ENCODE results near the gene CCDC190.

The CCDC190 gene

DNA sequence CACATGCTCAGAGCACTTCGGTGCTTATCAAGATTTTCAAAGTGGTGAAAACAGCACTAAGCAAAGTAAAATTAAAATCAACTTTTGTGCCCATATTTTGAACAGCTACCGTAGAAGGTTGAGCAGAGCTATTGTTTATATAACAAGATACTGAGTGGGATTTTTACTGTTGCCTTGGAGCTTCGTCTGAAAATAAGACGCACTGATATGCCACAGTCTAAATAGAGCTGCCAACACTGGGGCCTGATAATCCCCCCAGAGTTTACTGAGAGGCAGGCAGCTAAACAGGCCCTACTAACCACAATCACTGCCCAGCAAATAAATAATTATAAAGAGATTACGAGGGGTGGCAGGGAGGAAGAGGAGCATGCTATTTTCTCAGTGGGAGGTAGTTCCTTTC, 650 bp upstream of the CCDC190 start:
- H2AFZ ChIP-seq (ENCODE audit: low read depth, low read length), result no peak overlapping the region
- H3K9me3 ChIP-seq (ENCODE audit: control insufficient read depth, low read length), result no peaks in the 10 kb centered on the region
- H4K8ac ChIP-seq (ENCODE audit: low read length), result no peak overlapping the region
- H3K23ac ChIP-seq (ENCODE audit: low read length in 2 of 2), result no peak overlapping the region
- no peak overlapping the region for H4K91ac ChIP-seq (ENCODE audit: low read length)
- H2BK5ac ChIP-seq (ENCODE audit: low read depth, low read length, poor library complexity, severe bottlenecking), result no peak overlapping the region
- no peak overlapping the region for H2AK5ac ChIP-seq (ENCODE audit: low read length, severe bottlenecking)
- no peak overlapping the region for H3K4me3 ChIP-seq (ENCODE audit: insufficient read depth in 1 of 2, low read depth in 1 of 2, low read length in 2 of 2)
- H3K36me3 ChIP-seq (ENCODE audit: control insufficient read depth in 1 of 2, insufficient read depth in 2 of 2, low read depth in 1 of 2, low read length in 2 of 2), result no peaks in the 10 kb centered on the region
- DNase-seq, result no peak
- H3K4ac ChIP-seq (ENCODE audit: low read depth in 1 of 2, low read length in 2 of 2), result no peak overlapping the region
- no peak overlapping the region for H3K9ac ChIP-seq (ENCODE audit: low read length)
- H3K14ac ChIP-seq (ENCODE audit: low read length in 2 of 2), result no peak overlapping the region
- no peak overlapping the region for H3K27ac ChIP-seq (ENCODE audit: low read length, poor library complexity, severe bottlenecking)
- H3K79me1 ChIP-seq (replicated peaks; ENCODE audit: low read length, poor library complexity, severe bottlenecking), result no peaks in the 10 kb centered on the region
- WGBS, result 79% methylated on average over 4 of the region's 5 CpGs
- H3K4me2 ChIP-seq (ENCODE audit: low read length, poor library complexity, severe bottlenecking), result no peak overlapping the region
- no peak overlapping the region for H2BK120ac ChIP-seq (ENCODE audit: low read depth, low read length)
- no peak overlapping the region for H2BK12ac ChIP-seq (ENCODE audit: low read length in 2 of 2)
- H3K4me1 ChIP-seq (ENCODE audit: control insufficient read depth, insufficient read depth, low read depth, low read length), result peaks cover 5% of the 10 kb centered on the region
- no peaks in the 10 kb centered on the region for H3K27me3 ChIP-seq (ENCODE audit: control insufficient read depth in 1 of 2, insufficient read depth in 1 of 2, low read length in 2 of 2)
- no peak overlapping the region for H3K18ac ChIP-seq (ENCODE audit: low read depth in 1 of 2, low read length in 2 of 2)
- H2BK15ac ChIP-seq (ENCODE audit: low read depth, poor library complexity, severe bottlenecking), result no peak overlapping the region

DNA sequence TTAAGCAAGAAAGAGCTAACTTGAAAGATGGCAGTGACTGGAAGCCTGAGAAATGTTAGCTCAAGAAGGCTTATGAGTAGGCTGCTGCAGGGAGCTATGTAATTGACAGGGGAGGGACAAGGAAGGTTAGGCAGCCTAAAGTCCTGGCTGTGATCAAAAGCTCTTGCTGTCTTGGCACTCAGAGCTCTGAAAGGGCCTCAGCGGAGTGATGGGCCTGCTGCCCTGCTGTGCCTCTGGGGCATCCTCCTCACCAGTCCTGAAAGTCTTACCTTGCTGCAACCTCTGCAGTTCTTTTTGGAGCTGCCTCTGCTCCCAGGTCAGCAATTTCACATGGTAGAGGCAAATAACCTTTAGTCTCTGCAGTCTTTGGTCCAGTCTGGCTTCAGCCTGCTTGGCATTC, 1.8 kb downstream of the CCDC190 start:
- Histone ChIP-seq H3K27me3 (ENCODE audit: control insufficient read depth in 1 of 2, insufficient read depth in 1 of 2, low read length in 2 of 2) (no peaks in the 10 kb centered on the region), H3K36me3 (ENCODE audit: control insufficient read depth in 1 of 2, insufficient read depth in 2 of 2, low read depth in 1 of 2, low read length in 2 of 2) (no peaks in the 10 kb centered on the region), H2BK12ac (ENCODE audit: low read length in 2 of 2) (no peak overlapping the region), H3K4me1 (ENCODE audit: control insufficient read depth, insufficient read depth, low read depth, low read length) (peaks cover 7% of the 10 kb centered on the region), H3K23ac (ENCODE audit: low read length in 2 of 2) (no peak overlapping the region), H2BK5ac (ENCODE audit: low read depth, low read length, poor library complexity, severe bottlenecking) (no peak overlapping the region), H2AFZ (ENCODE audit: low read depth, low read length) (no peak overlapping the region), H3K9me3 (ENCODE audit: control insufficient read depth, low read length) (no peaks in the 10 kb centered on the region), H3K4ac (ENCODE audit: low read depth in 1 of 2, low read length in 2 of 2) (no peak overlapping the region), H3K18ac (ENCODE audit: low read depth in 1 of 2, low read length in 2 of 2) (peak overlapping the region in 1 of 2 experiments; percentile 0), H3K4me3 (ENCODE audit: insufficient read depth in 1 of 2, low read depth in 1 of 2, low read length in 2 of 2) (no peak overlapping the region), H4K91ac (ENCODE audit: low read length) (no peak overlapping the region), H2BK120ac (ENCODE audit: low read depth, low read length) (no peak overlapping the region), H2BK15ac (ENCODE audit: low read depth, poor library complexity, severe bottlenecking) (no peak overlapping the region), H3K14ac (ENCODE audit: low read length in 2 of 2) (no peak overlapping the region), H3K79me1 (replicated peaks; ENCODE audit: low read length, poor library complexity, severe bottlenecking) (no peaks in the 10 kb centered on the region), H3K4me2 (ENCODE audit: low read length, poor library complexity, severe bottlenecking) (no peak overlapping the region), H3K27ac (ENCODE audit: low read length, poor library complexity, severe bottlenecking) (no peak overlapping the region), H2AK5ac (ENCODE audit: low read length, severe bottlenecking) (peak overlapping the region; percentile 39), H4K8ac (ENCODE audit: low read length) (no peak overlapping the region), H3K9ac (ENCODE audit: low read length) (no peak overlapping the region)
- DNase-seq, result no peak
- WGBS, result 95% methylated on average over 1 of the region's 1 CpG

DNA sequence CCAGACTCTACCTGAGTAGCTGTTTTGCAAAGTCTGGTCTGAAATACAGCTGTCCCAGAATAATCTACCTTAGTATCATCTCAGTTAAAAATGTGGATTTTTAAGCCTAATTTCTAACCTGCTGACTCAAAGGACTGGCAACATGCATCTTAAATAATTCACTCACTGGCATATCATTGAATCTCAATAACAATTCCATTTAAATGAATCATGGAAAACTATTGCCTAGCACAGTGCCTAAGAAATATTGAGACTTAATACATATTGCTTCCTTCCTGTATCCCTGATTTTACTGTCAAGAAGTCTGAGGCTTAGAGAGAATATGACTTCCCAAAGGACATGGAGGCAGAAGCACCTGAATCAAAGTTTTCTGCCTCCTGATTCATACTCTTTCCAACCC, 3.1 kb downstream of the CCDC190 start:
- H3K9me3 ChIP-seq (ENCODE audit: control insufficient read depth, low read length), result no peaks in the 10 kb centered on the region
- no peak overlapping the region for H2BK12ac ChIP-seq (ENCODE audit: low read length in 2 of 2)
- no peak overlapping the region for H3K23ac ChIP-seq (ENCODE audit: low read length in 2 of 2)
- no peaks in the 10 kb centered on the region for H3K36me3 ChIP-seq (ENCODE audit: control insufficient read depth in 1 of 2, insufficient read depth in 2 of 2, low read depth in 1 of 2, low read length in 2 of 2)
- peaks cover 7% of the 10 kb centered on the region for H3K4me1 ChIP-seq (ENCODE audit: control insufficient read depth, insufficient read depth, low read depth, low read length)
- H3K4me3 ChIP-seq (ENCODE audit: insufficient read depth in 1 of 2, low read depth in 1 of 2, low read length in 2 of 2), result no peak overlapping the region
- no peak overlapping the region for H2AK5ac ChIP-seq (ENCODE audit: low read length, severe bottlenecking)
- DNase-seq, result no peak
- no peak overlapping the region for H2AFZ ChIP-seq (ENCODE audit: low read depth, low read length)
- no peak overlapping the region for H4K8ac ChIP-seq (ENCODE audit: low read length)
- H3K4ac ChIP-seq (ENCODE audit: low read depth in 1 of 2, low read length in 2 of 2), result no peak overlapping the region
- H3K4me2 ChIP-seq (ENCODE audit: low read length, poor library complexity, severe bottlenecking), result no peak overlapping the region
- H3K27me3 ChIP-seq (ENCODE audit: control insufficient read depth in 1 of 2, insufficient read depth in 1 of 2, low read length in 2 of 2), result no peaks in the 10 kb centered on the region
- H3K27ac ChIP-seq (ENCODE audit: low read length, poor library complexity, severe bottlenecking), result peak overlapping the region; percentile 48
- H2BK120ac ChIP-seq (ENCODE audit: low read depth, low read length), result no peak overlapping the region
- peak overlapping the region; percentile 53 for H2BK5ac ChIP-seq (ENCODE audit: low read depth, low read length, poor library complexity, severe bottlenecking)
- H4K91ac ChIP-seq (ENCODE audit: low read length), result no peak overlapping the region
- H3K14ac ChIP-seq (ENCODE audit: low read length in 2 of 2), result no peak overlapping the region
- no peaks in the 10 kb centered on the region for H3K79me1 ChIP-seq (replicated peaks; ENCODE audit: low read length, poor library complexity, severe bottlenecking)
- H2BK15ac ChIP-seq (ENCODE audit: low read depth, poor library complexity, severe bottlenecking), result no peak overlapping the region
- H3K18ac ChIP-seq (ENCODE audit: low read depth in 1 of 2, low read length in 2 of 2), result no peak overlapping the region
- no peak overlapping the region for H3K9ac ChIP-seq (ENCODE audit: low read length)

DNA sequence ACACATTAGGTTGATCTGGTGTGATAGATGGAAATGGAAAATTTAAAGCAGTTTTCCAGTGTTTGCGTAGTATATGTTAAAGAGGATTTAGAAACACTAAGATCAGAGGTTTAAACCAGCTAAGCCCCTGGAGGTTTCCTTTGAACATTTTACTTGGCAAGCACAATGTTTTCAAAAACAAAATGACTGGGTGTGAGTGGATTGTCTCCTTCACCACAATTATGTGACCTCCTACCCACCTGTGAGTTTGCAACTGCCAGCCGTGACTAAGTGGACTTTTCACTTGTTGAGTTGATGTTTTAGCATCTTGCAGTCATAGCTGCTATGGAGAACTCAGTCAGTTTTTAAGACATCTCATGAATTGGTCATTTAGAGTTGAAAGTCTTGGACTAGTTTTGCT, 4.7 kb downstream of the CCDC190 start:
- Histone ChIP-seq H2BK120ac (ENCODE audit: low read depth, low read length) (no peak overlapping the region), H2BK5ac (ENCODE audit: low read depth, low read length, poor library complexity, severe bottlenecking) (no peak overlapping the region)
- 61% methylated on average over 2 of the region's 2 CpGs for WGBS

More for the DNA sequence above, 4.7 kb downstream of the CCDC190 start:
- DNase-seq, result peak; percentile 50
- Histone ChIP-seq H3K18ac (ENCODE audit: low read depth in 1 of 2, low read length in 2 of 2) (no peak overlapping the region), H4K91ac (ENCODE audit: low read length) (no peak overlapping the region), H2AFZ (ENCODE audit: low read depth, low read length) (no peak overlapping the region), H3K9me3 (ENCODE audit: control insufficient read depth, low read length) (no peaks in the 10 kb centered on the region), H3K4me1 (ENCODE audit: control insufficient read depth, insufficient read depth, low read depth, low read length) (peaks cover 7% of the 10 kb centered on the region), H3K4me2 (ENCODE audit: low read length, poor library complexity, severe bottlenecking) (no peak overlapping the region), H3K23ac (ENCODE audit: low read length in 2 of 2) (no peak overlapping the region), H3K79me1 (replicated peaks; ENCODE audit: low read length, poor library complexity, severe bottlenecking) (no peaks in the 10 kb centered on the region), H3K27me3 (ENCODE audit: control insufficient read depth in 1 of 2, insufficient read depth in 1 of 2, low read length in 2 of 2) (no peaks in the 10 kb centered on the region), H2BK15ac (ENCODE audit: low read depth, poor library complexity, severe bottlenecking) (no peak overlapping the region), H3K36me3 (ENCODE audit: control insufficient read depth in 1 of 2, insufficient read depth in 2 of 2, low read depth in 1 of 2, low read length in 2 of 2) (no peaks in the 10 kb centered on the region), H2BK12ac (ENCODE audit: low read length in 2 of 2) (no peak overlapping the region), H3K14ac (ENCODE audit: low read length in 2 of 2) (no peak overlapping the region), H3K4ac (ENCODE audit: low read depth in 1 of 2, low read length in 2 of 2) (no peak overlapping the region), H3K9ac (ENCODE audit: low read length) (peak overlapping the region; percentile 52), H3K4me3 (ENCODE audit: insufficient read depth in 1 of 2, low read depth in 1 of 2, low read length in 2 of 2) (no peak overlapping the region), H2AK5ac (ENCODE audit: low read length, severe bottlenecking) (no peak overlapping the region), H3K27ac (ENCODE audit: low read length, poor library complexity, severe bottlenecking) (peak overlapping the region; percentile 90), H4K8ac (ENCODE audit: low read length) (no peak overlapping the region)
